ENCODE measurements around the gene ADGRB3.
"Not testable (repeated sequence)": the region's sequence is repeated elsewhere in the genome, so short reads cannot be mapped to it uniquely, and the experiment has no call there.

Gene ADGRB3

GRCh38 chr6:68747110-68747790 is 112.2 kb downstream of the ADGRB3 start:
- no peak overlapping the region for H3K4me3 ChIP-seq (replicated peaks; ENCODE audit: low read depth, low read length)
- no peaks in the 10 kb centered on the region for H3K27me3 ChIP-seq (replicated peaks; ENCODE audit: control insufficient read depth, insufficient read depth, low read length)
- TF ChIP-seq CTCF (IDR thresholded peaks at IDR 0.05; ENCODE audit: insufficient read depth, low read length, poor library complexity, severe bottlenecking) = no peak
- H3K36me3 ChIP-seq (ENCODE audit: control insufficient read depth, insufficient read depth, low read length) = no peaks in the 10 kb centered on the region
- no peak for DNase-seq (ENCODE audit: extremely low read depth, insufficient read length)

GRCh38 chr6:68747832-68748231 is 112.8 kb downstream of the ADGRB3 start:
- DNase-seq (ENCODE audit: extremely low read depth, insufficient read length); H3K4me3 ChIP-seq (replicated peaks; ENCODE audit: low read depth, low read length); H3K36me3 ChIP-seq (ENCODE audit: control insufficient read depth, insufficient read depth, low read length); H3K27me3 ChIP-seq (replicated peaks; ENCODE audit: control insufficient read depth, insufficient read depth, low read length): not testable (repeated sequence)

- no peak overlapping the region for H3K4me3 ChIP-seq (replicated peaks; ENCODE audit: low read depth, low read length)
- no peaks in the 10 kb centered on the region for H3K36me3 ChIP-seq (ENCODE audit: control insufficient read depth, insufficient read depth, low read length)
- no peaks in the 10 kb centered on the region for H3K27me3 ChIP-seq (replicated peaks; ENCODE audit: control insufficient read depth, insufficient read depth, low read length)
- no peak for DNase-seq (ENCODE audit: extremely low read depth, insufficient read length)
- no peak for TF ChIP-seq CTCF (IDR thresholded peaks at IDR 0.05; ENCODE audit: insufficient read depth, low read length, poor library complexity, severe bottlenecking)
Measured at GRCh38 chr6:68754681-68755213, 119.7 kb downstream of the ADGRB3 start.

- DNase-seq (ENCODE audit: extremely low read depth, insufficient read length) = no peak
- Histone ChIP-seq H3K27me3 (replicated peaks; ENCODE audit: control insufficient read depth, insufficient read depth, low read length) (no peaks in the 10 kb centered on the region), H3K36me3 (ENCODE audit: control insufficient read depth, insufficient read depth, low read length) (no peaks in the 10 kb centered on the region), H3K4me3 (replicated peaks; ENCODE audit: low read depth, low read length) (no peak overlapping the region)
- no peak for TF ChIP-seq CTCF (IDR thresholded peaks at IDR 0.05; ENCODE audit: insufficient read depth, low read length, poor library complexity, severe bottlenecking)
Measured at GRCh38 chr6:68756454-68757375, 121.6 kb downstream of the ADGRB3 start.

- no peaks in the 10 kb centered on the region for H3K36me3 ChIP-seq (ENCODE audit: control insufficient read depth, insufficient read depth, low read length)
- DNase-seq (ENCODE audit: extremely low read depth, insufficient read length) = no peak
- H3K4me3 ChIP-seq (replicated peaks; ENCODE audit: low read depth, low read length) = no peak overlapping the region
- no peak for TF ChIP-seq CTCF (IDR thresholded peaks at IDR 0.05; ENCODE audit: insufficient read depth, low read length, poor library complexity, severe bottlenecking)
- H3K27me3 ChIP-seq (replicated peaks; ENCODE audit: control insufficient read depth, insufficient read depth, low read length) = no peaks in the 10 kb centered on the region
Measured at GRCh38 chr6:68757821-68758220, 122.7 kb downstream of the ADGRB3 start.

GRCh38 chr6:68758559-68758958 is 123.5 kb downstream of the ADGRB3 start:
- no peaks in the 10 kb centered on the region for H3K27me3 ChIP-seq (replicated peaks; ENCODE audit: control insufficient read depth, insufficient read depth, low read length)

More at GRCh38 chr6:68758559-68758958, 123.5 kb downstream of the ADGRB3 start:
- no peak for TF ChIP-seq CTCF (IDR thresholded peaks at IDR 0.05; ENCODE audit: insufficient read depth, low read length, poor library complexity, severe bottlenecking)
- H3K36me3 ChIP-seq (ENCODE audit: control insufficient read depth, insufficient read depth, low read length) = no peaks in the 10 kb centered on the region
- no peak overlapping the region for H3K4me3 ChIP-seq (replicated peaks; ENCODE audit: low read depth, low read length)
- no peak for DNase-seq (ENCODE audit: extremely low read depth, insufficient read length)

Measured in GM06990 (cell line).